ENCODE measurements around the gene ITFG1. TPM values are rescaled to one million over a fixed set of nuclear protein-coding genes. Genes with fewer than 3 reads are reported as not detected.

The ITFG1 gene
- total and polyA plus RNA-seq, 2 of the 13 experiments (the other 11 are each of a cell fraction or from before 2014, with no cell fraction given), result 74.5 to 150 TPM

DNA sequence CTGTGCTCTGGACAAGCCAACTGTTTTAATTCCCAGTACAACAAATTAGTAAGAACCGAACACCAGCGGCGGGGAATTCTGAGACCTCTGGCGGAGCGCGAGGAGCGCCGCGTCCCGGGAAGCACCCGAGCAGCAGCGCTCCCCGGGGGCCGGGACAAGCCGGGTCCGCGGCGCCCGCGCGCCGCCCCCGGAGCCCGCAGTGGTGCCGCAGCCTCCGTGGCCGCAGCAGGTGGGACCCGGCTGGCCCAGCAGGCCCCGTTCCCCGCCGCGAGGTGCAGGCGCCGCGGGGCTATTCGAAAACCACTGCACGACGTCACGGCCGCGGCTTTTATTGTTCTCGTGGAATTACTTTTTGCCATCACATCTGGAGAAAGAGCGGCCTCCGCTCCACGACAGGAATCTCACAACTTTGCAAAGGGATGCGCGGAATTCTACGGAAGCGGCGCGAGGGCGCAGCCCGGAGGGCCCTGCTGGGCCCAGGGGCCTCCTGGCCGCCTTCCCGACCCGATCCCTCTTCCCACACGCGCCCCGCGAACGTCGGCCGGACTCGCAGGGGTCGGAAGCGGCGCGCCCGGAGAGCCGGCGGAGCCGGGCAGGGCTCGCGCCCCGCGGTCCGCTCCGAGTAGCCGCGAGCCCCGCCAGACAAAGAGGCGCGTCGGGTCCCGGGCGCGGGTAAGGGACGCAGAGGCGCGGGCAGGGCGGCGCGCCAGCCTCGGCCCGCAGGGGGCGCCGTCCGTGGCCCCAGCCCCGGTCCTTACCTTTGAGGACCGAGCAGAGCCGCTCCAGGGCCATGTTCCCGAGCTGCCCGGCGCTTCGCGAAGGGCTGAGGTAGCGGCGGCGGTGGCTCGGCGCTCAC is 317.8 kb downstream of the ITFG1 start (continued):
- TF ChIP-seq, protein P1, sequence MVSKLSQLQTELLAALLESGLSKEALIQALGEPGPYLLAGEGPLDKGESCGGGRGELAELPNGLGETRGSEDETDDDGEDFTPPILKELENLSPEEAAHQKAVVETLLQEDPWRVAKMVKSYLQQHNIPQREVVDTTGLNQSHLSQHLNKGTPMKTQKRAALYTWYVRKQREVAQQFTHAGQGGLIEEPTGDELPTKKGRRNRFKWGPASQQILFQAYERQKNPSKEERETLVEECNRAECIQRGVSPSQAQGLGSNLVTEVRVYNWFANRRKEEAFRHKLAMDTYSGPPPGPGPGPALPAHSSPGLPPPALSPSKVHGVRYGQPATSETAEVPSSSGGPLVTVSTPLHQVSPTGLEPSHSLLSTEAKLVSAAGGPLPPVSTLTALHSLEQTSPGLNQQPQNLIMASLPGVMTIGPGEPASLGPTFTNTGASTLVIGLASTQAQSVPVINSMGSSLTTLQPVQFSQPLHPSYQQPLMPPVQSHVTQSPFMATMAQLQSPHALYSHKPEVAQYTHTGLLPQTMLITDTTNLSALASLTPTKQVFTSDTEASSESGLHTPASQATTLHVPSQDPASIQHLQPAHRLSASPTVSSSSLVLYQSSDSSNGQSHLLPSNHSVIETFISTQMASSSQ (IDR thresholded peaks at IDR 0.05; ENCODE audit: low read depth), result no peak
- TF ChIP-seq, protein P1 (CRISPR knock-in tag; IDR thresholded peaks at IDR 0.05; ENCODE audit: borderline replicate concordance), result no peak; the same call in 1 of the 2 replicates
- TF ChIP-seq, protein P2, sequence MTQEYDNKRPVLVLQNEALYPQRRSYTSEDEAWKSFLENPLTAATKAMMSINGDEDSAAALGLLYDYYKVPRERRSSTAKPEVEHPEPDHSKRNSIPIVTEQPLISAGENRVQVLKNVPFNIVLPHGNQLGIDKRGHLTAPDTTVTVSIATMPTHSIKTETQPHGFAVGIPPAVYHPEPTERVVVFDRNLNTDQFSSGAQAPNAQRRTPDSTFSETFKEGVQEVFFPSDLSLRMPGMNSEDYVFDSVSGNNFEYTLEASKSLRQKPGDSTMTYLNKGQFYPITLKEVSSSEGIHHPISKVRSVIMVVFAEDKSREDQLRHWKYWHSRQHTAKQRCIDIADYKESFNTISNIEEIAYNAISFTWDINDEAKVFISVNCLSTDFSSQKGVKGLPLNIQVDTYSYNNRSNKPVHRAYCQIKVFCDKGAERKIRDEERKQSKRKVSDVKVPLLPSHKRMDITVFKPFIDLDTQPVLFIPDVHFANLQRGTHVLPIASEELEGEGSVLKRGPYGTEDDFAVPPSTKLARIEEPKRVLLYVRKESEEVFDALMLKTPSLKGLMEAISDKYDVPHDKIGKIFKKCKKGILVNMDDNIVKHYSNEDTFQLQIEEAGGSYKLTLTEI (CRISPR knock-in tag; conservative IDR thresholded peaks at IDR 0.05), result no peak
- TF ChIP-seq, protein P3, sequence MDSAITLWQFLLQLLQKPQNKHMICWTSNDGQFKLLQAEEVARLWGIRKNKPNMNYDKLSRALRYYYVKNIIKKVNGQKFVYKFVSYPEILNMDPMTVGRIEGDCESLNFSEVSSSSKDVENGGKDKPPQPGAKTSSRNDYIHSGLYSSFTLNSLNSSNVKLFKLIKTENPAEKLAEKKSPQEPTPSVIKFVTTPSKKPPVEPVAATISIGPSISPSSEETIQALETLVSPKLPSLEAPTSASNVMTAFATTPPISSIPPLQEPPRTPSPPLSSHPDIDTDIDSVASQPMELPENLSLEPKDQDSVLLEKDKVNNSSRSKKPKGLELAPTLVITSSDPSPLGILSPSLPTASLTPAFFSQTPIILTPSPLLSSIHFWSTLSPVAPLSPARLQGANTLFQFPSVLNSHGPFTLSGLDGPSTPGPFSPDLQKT (CRISPR knock-in tag; IDR thresholded peaks at IDR 0.05; ENCODE audit: borderline replicate concordance), result no peak
- no peak for TF ChIP-seq ZNF772 (CRISPR knock-in tag; IDR thresholded peaks at IDR 0.05)
- no peak for TF ChIP-seq ZNF550 (CRISPR knock-in tag; IDR thresholded peaks at IDR 0.05; ENCODE audit: borderline replicate concordance)
- no peak for TF ChIP-seq ZNF343 (CRISPR knock-in tag; IDR thresholded peaks at IDR 0.05)
- no peak for TF ChIP-seq RBM22 (optimal IDR thresholded peaks at IDR 0.05; ENCODE audit: low read length)
- TF ChIP-seq, protein P4, sequence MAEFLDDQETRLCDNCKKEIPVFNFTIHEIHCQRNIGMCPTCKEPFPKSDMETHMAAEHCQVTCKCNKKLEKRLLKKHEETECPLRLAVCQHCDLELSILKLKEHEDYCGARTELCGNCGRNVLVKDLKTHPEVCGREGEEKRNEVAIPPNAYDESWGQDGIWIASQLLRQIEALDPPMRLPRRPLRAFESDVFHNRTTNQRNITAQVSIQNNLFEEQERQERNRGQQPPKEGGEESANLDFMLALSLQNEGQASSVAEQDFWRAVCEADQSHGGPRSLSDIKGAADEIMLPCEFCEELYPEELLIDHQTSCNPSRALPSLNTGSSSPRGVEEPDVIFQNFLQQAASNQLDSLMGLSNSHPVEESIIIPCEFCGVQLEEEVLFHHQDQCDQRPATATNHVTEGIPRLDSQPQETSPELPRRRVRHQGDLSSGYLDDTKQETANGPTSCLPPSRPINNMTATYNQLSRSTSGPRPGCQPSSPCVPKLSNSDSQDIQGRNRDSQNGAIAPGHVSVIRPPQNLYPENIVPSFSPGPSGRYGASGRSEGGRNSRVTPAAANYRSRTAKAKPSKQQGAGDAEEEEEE (CRISPR knock-in tag; IDR thresholded peaks at IDR 0.05; ENCODE audit: borderline replicate concordance), result no peak
- TF ChIP-seq SATB2 (CRISPR knock-in tag; IDR thresholded peaks at IDR 0.05), result 0 out of 2 replicates have a peak, but pooled peaks have one; percentile 28
- TF ChIP-seq, protein P5, sequence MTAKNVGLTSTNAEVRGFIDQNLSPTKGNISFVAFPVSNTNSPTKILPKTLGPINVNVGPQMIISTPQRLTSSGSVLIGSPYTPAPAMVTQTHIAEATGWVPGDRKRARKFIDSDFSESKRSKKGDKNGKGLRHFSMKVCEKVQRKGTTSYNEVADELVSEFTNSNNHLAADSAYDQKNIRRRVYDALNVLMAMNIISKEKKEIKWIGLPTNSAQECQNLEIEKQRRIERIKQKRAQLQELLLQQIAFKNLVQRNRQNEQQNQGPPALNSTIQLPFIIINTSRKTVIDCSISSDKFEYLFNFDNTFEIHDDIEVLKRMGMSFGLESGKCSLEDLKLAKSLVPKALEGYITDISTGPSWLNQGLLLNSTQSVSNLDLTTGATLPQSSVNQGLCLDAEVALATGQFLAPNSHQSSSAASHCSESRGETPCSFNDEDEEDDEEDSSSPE (CRISPR knock-in tag; IDR thresholded peaks at IDR 0.05), result peak; percentile 84; the same call in 1 of the 2 replicates
- no peak for TF ChIP-seq ZNF136 (CRISPR knock-in tag; IDR thresholded peaks at IDR 0.05; ENCODE audit: low read depth)
- TF ChIP-seq HOXA7 (CRISPR knock-in tag; IDR thresholded peaks at IDR 0.05), result no peak
- no peak for TF ChIP-seq PHF5A (CRISPR knock-in tag; IDR thresholded peaks at IDR 0.05; ENCODE audit: low read depth, unreplicated experiment)
- no peak for TF ChIP-seq CHCHD3 (CRISPR knock-in tag; IDR thresholded peaks at IDR 0.05)
- TF ChIP-seq ZNF570 (CRISPR knock-in tag; IDR thresholded peaks at IDR 0.05; ENCODE audit: borderline replicate concordance), result no peak
- no peak; the same call in 1 of the 2 replicates for TF ChIP-seq SAFB2 (CRISPR knock-in tag; IDR thresholded peaks at IDR 0.05; ENCODE audit: borderline replicate concordance, low read depth)
- no peak for TF ChIP-seq HNRNPH1 (optimal IDR thresholded peaks at IDR 0.05; ENCODE audit: low read depth, low read length)

Measured in HepG2 (cell line).